PC-3 (cell line): ENCODE data around the gene TSPAN8. TPM values are rescaled to one million over a fixed set of nuclear protein-coding genes. Genes with fewer than 3 reads are reported as not detected.
"Not testable (repeated sequence)": the region's sequence is repeated elsewhere in the genome, so short reads cannot be mapped to it uniquely, and the experiment has no call there.

Source experiments
- ATAC-seq: fragments of 200-7000 bp; cut with Tn5 transposase; 2 replicates; pipeline ENCODE4 v1.9.1; 2020; ENCODE audit warnings: mild to moderate bottlenecking, moderate library complexity
- BruUV-seq: library from RNA; stranded (reverse); fragments of 400-500 nt; replicated peaks from 2 replicates; lab custom pipeline; 2021; lab: Mats Ljungman, UMichigan
- CTCF ChIA-PET: fragments of 300-600 bp; sonication (Branson Sonifier 250); formaldehyde crosslinking; loops from one replicate; lab custom pipeline; 2022; ENCODE audit warnings: antibody characterized with exemption; lab: Charles Lee
- POLR2A ChIA-PET: fragments of 300-600 bp; sonication (Branson Sonifier 250); formaldehyde crosslinking; loops from one replicate; lab custom pipeline; 2022; ENCODE audit warnings: antibody characterized with exemption; ENCODE audit not compliant: unreplicated experiment; lab: Charles Lee
- DNase-seq: peaks from one replicate; pipeline ENCODE4 v3.0.0-alpha.2; 2015
- H2AFZ ChIP-seq: fragments of 300-600 bp; sonication (generic); 2 replicates; pipeline ENCODE4 v1.6.0; 2016; ENCODE audit warnings: antibody characterized with exemption, low read length
- H3F3A ChIP-seq: fragments of 300-600 bp; sonication (generic); one replicate; pipeline ENCODE4 v1.6.0; 2017; ENCODE audit warnings: antibody characterized with exemption, low read length, control low read depth, mild to moderate bottlenecking; ENCODE audit not compliant: unreplicated experiment
- H3K27ac ChIP-seq: fragments of 300-600 bp; sonication (generic); 2 replicates; pipeline ENCODE4 v1.5.1; 2016; ENCODE audit warnings: mild to moderate bottlenecking, low read length
- H3K27me3 ChIP-seq: fragments of 300-600 bp; sonication (generic); 2 replicates; pipeline ENCODE4 v1.6.1; 2016; ENCODE audit warnings: low read length, mixed read lengths
- H3K36me3 ChIP-seq: fragments of 300-600 bp; sonication (generic); 2 replicates; pipeline ENCODE4 v1.6.1; 2016; ENCODE audit warnings: low read depth, mixed run types, low read length, mixed read lengths
- H3K4me1 ChIP-seq: fragments of 300-600 bp; sonication (generic); 2 replicates; pipeline ENCODE4 v1.5.1; 2016; ENCODE audit warnings: low read length; ENCODE audit not compliant: insufficient read depth
- H3K4me2 ChIP-seq: fragments of 300-600 bp; sonication (generic); 2 replicates; pipeline ENCODE4 v1.6.0; 2016; ENCODE audit warnings: low read length
- H3K4me3 ChIP-seq: fragments of 300-600 bp; sonication (generic); 2 replicates; pipeline ENCODE4 v1.5.1; 2016; ENCODE audit warnings: mild to moderate bottlenecking, low read length, mixed read lengths
- H3K79me2 ChIP-seq: fragments of 300-600 bp; sonication (generic); 2 replicates; pipeline ENCODE4 v1.6.1; 2017; ENCODE audit warnings: low read length, mixed read lengths
- H3K9ac ChIP-seq: fragments of 300-600 bp; sonication (generic); 2 replicates; pipeline ENCODE4 v1.6.0; 2016; ENCODE audit warnings: mild to moderate bottlenecking, low read length
- H3K9me2 ChIP-seq: fragments of 300-600 bp; sonication (generic); replicated peaks from 2 replicates; pipeline ENCODE4 v1.6.1; 2016; ENCODE audit warnings: mixed run types, low read length, mixed read lengths
- H3K9me3 ChIP-seq: fragments of 300-600 bp; sonication (generic); 2 replicates; pipeline ENCODE4 v1.6.1; 2016; ENCODE audit warnings: low read length, mixed read lengths
- H4K20me1 ChIP-seq: fragments of 300-600 bp; sonication (generic); 2 replicates; pipeline ENCODE4 v1.6.1; 2016; ENCODE audit warnings: low read length, mixed read lengths
- EZH2 ChIP-seq: fragments of 300-600 bp; sonication (generic); IDR thresholded peaks from one replicate; pipeline ENCODE4 v1.6.1; 2017; ENCODE audit warnings: antibody characterized with exemption, mild to moderate bottlenecking, low read length; ENCODE audit not compliant: unreplicated experiment
- EZH2phosphoT487 ChIP-seq: fragments of 300-600 bp; sonication (generic); IDR thresholded peaks from 2 replicates; pipeline ENCODE4 v1.6.1; 2018; ENCODE audit warnings: mild to moderate bottlenecking, antibody characterized with exemption, low read length, borderline replicate concordance
- intact Hi-C: fragments of 100-400 bp; cut with micrococcal nuclease; formaldehyde crosslinking; loops from 2 replicates; pipeline ENCODE4 v1.9.0; 2023
- total RNA-seq: library from RNA; depleted of rRNA; stranded (reverse); fragments of >200 nt; gene quantifications from 2 replicates; pipeline ENCODE4 v1.2.3, GENCODE V29; 2014
- TF ChIP-seq, protein P1 (sequence below): fragments of 300-600 bp; sonication (generic); conservative IDR thresholded peaks from 2 replicates; pipeline ENCODE4 v1.5.1; 2017; ENCODE audit warnings: antibody characterized with exemption, low read depth, mild to moderate bottlenecking, low read length

The TSPAN8 gene
- total RNA-seq, 1 experiment from 2014 or later, result 1.3 TPM

DNA sequence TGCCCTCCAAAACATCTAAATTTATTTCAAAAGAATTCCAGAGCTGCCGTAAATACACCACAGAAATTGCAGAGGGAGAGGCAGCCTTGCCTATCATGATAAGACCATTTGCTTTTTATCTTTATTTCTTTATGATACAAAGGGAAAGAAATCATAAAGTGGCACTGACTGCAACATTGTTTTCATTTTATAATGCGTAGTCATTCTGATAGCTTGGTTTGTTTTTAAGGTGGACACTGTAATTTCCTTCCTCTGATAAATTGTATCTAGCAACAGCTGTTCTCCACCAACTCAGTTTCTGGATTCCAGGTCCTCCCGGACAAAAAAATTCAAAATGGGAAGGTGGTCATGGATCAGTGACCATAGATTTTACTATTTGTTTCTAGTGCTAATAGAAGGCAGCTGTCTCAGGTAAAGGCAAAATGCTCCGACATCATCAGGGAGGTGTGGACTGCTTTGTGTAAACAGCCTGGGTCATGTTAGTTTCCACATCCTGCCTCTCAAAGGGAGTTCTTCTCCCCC is 623 bp upstream of the TSPAN8 start:
- peaks cover 4% of the 10 kb centered on the region for H3F3A ChIP-seq
- no peaks in the 10 kb centered on the region for H3K79me2 ChIP-seq
- TF ChIP-seq EZH2 (no peak), EZH2phosphoT487 (no peak)
- TF ChIP-seq, protein P1, sequence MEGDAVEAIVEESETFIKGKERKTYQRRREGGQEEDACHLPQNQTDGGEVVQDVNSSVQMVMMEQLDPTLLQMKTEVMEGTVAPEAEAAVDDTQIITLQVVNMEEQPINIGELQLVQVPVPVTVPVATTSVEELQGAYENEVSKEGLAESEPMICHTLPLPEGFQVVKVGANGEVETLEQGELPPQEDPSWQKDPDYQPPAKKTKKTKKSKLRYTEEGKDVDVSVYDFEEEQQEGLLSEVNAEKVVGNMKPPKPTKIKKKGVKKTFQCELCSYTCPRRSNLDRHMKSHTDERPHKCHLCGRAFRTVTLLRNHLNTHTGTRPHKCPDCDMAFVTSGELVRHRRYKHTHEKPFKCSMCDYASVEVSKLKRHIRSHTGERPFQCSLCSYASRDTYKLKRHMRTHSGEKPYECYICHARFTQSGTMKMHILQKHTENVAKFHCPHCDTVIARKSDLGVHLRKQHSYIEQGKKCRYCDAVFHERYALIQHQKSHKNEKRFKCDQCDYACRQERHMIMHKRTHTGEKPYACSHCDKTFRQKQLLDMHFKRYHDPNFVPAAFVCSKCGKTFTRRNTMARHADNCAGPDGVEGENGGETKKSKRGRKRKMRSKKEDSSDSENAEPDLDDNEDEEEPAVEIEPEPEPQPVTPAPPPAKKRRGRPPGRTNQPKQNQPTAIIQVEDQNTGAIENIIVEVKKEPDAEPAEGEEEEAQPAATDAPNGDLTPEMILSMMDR, result no peak
- H3K9me3 ChIP-seq, result no peaks in the 10 kb centered on the region
- CTCF ChIA-PET, result no interaction called here
- no peaks in the 10 kb centered on the region for H4K20me1 ChIP-seq
- DNase-seq (peak; percentile 45), ATAC-seq (peak; percentile 19)
- intact Hi-C loops, result loop anchor here (2.0 to 10.0 kb wide), 3 partner anchors 24 to 114 kb away; no protein-coding TSS in a partner anchor
- peak overlapping the region; percentile 70 for H3K27ac ChIP-seq
- no peaks in the 10 kb centered on the region for H3K27me3 ChIP-seq
- H2AFZ ChIP-seq, result peak overlapping the region; percentile 41
- BruUV-seq, result no TSS peak
- no peaks in the 10 kb centered on the region for H3K36me3 ChIP-seq
- peak overlapping the region; percentile 78 for H3K4me2 ChIP-seq
- no peaks in the 10 kb centered on the region for H3K9me2 ChIP-seq
- H3K4me3 ChIP-seq, result peak overlapping the region; percentile 44
- H3K9ac ChIP-seq, result peak overlapping the region; percentile 3; the same call in 1 of the 2 replicates
- POLR2A ChIA-PET, result no interaction called here
- H3K4me1 ChIP-seq, result peaks cover 65% of the 10 kb centered on the region

DNA sequence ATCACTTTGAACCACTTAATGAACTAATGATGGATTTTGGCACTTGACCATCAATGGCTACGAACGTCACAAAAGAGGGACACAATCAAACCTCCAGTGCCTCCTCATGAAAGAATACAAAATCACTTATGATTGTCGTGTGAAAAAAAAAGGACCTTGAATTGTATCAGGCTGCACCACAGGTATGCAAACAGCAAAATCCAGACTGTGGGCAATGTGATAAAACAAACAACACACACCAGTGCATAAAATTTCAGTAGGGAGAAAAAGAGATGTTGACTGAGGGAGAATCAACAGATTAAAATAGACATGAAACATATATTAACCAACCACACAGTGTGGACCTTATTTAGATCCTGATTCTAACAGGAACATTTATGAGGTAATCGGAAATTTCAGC is 2.6 kb downstream of the TSPAN8 start:
- TF ChIP-seq EZH2, result no peak
- DNase-seq (no peak), ATAC-seq (no peak)
- no peaks in the 10 kb centered on the region for H4K20me1 ChIP-seq
- peaks cover 4% of the 10 kb centered on the region for H3F3A ChIP-seq
- H3K9ac ChIP-seq, result no peak overlapping the region
- no peaks in the 10 kb centered on the region for H3K9me3 ChIP-seq
- H3K36me3 ChIP-seq, result no peaks in the 10 kb centered on the region
- peaks cover 45% of the 10 kb centered on the region for H3K4me1 ChIP-seq
- no TSS peak for BruUV-seq
- no peaks in the 10 kb centered on the region for H3K9me2 ChIP-seq
- H3K27ac ChIP-seq, result no peak overlapping the region
- no peaks in the 10 kb centered on the region for H3K27me3 ChIP-seq
- no peak overlapping the region for H3K4me2 ChIP-seq
- no peak overlapping the region for H2AFZ ChIP-seq
- CTCF ChIA-PET, result no interaction called here
- H3K79me2 ChIP-seq, result no peaks in the 10 kb centered on the region
- H3K4me3 ChIP-seq, result no peak overlapping the region
- intact Hi-C loops, result loop anchor here (10.0 kb wide), 1 partner anchor 110 kb away; no protein-coding TSS in a partner anchor
- POLR2A ChIA-PET, result no interaction called here

DNA sequence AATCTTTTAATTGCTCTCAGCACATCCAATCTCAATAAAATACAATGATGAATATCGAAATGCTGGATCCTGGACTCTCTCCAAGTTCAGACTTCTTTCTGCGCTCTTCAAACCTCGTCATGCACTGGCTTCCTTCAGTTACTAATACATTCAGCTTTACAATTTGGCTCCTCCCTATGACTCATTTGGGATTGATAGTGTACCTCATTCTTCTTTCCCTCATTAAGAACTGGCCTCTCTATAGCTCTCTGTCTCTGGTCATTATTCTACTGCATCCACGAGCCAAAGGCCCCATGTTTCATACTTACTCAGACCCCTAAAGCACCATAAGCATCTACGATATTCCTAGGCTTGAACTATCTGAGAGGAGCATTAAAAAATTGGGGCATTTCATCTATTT is 4.9 kb downstream of the TSPAN8 start:
- ChIA-PET CTCF (no interaction called here), POLR2A (no interaction called here)
- intact Hi-C loops, result loop anchor here (10.0 kb wide), 1 partner anchor 108 kb away; no protein-coding TSS in a partner anchor
- Histone ChIP-seq H3K4me2 (no peak overlapping the region), H3K79me2 (no peaks in the 10 kb centered on the region), H4K20me1 (no peaks in the 10 kb centered on the region), H3K4me1 (peaks cover 21% of the 10 kb centered on the region), H2AFZ (no peak overlapping the region), H3F3A (no peaks in the 10 kb centered on the region), H3K27me3 (no peaks in the 10 kb centered on the region), H3K4me3 (no peak overlapping the region), H3K9me3 (no peaks in the 10 kb centered on the region), H3K9ac (no peak overlapping the region), H3K27ac (no peak overlapping the region), H3K36me3 (no peaks in the 10 kb centered on the region), H3K9me2 (no peaks in the 10 kb centered on the region)
- no TSS peak for BruUV-seq
- DNase-seq, result peak; percentile 78
- TF ChIP-seq EZH2phosphoT487 (no peak), EZH2 (no peak)
- TF ChIP-seq, protein P1, result no peak
- ATAC-seq, result peak; percentile 87

DNA sequence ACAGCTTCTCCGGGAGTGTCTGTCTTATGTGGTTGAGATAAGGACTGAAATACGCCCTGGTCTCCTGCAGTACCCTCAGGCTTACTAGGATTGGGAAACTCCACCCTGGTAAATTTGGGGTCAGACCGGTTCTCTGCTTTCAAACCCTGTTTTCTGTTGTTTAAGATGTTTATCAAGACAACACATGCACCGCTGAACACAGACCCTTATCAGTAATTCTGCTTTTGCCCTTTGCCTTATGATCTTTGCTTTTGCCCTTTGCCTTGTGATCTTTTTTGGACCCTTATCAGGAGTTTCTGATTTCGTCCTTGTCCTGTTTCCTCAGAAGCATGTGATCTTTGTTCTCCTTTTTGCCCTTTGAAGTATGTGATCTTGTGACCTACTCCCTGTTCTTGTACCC is 7.8 kb downstream of the TSPAN8 start:
- intact Hi-C loops, result loop anchor here (10.0 kb wide), 1 partner anchor 105 kb away; no protein-coding TSS in a partner anchor
- DNase-seq, H3K4me2 ChIP-seq, ATAC-seq, H3K27ac ChIP-seq, H3K9me2 ChIP-seq, H3K9ac ChIP-seq, H4K20me1 ChIP-seq, H3F3A ChIP-seq, H2AFZ ChIP-seq, POLR2A ChIA-PET, H3K36me3 ChIP-seq, H3K79me2 ChIP-seq, H3K9me3 ChIP-seq, H3K4me3 ChIP-seq, CTCF ChIA-PET, H3K27me3 ChIP-seq, BruUV-seq: not testable (repeated sequence)
- peaks cover 13% of the 10 kb centered on the region for H3K4me1 ChIP-seq
